ENCODE data around the gene FCN2. TPM values are rescaled to one million over a fixed set of nuclear protein-coding genes. Genes with fewer than 3 reads are reported as not detected.

FCN2 gene
- total RNA-seq, 1 donor from 2014 or later: 1.2 TPM

DNA sequence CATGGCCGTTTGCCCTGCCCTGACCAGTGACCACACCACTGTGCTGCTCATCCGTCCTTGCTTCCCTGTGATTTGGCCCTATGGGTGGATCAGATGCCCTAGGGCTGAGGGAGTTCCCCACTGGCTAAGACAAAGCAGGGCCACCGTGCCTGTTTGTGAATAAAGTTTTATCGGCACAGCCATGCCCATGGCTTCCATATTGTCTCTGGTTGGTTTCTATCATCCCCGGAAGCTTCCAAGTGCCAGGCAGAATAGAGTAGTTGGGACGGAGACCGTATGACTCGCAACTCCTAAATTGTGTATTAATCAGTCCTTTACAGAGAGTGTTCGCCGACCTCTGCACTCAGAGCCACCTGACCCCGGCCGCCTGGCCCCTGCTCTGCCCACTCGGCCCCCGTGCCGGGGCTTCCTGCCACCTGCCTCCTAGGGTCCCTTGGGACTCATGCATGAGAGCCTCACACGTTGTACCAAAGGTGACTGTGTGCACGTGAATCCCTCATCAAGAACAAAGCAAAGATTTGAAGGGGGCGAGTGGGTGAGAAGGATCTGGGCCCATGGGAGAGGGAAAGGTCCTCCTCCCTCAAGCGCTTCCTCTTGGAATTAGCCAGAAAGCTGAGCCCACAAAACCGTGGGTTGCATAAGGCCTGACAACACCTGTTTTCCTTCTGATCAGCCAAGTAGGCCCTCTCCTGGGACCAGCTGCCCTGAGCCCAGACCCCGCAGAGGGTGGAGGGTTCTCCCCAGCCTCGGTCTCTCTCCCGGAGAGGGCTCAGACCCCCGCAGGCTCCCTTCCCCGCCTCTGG, 11.7 kb upstream of the FCN2 start:
- DNase-seq (ENCODE audit: low spot score): peak; percentile 76

DNA sequence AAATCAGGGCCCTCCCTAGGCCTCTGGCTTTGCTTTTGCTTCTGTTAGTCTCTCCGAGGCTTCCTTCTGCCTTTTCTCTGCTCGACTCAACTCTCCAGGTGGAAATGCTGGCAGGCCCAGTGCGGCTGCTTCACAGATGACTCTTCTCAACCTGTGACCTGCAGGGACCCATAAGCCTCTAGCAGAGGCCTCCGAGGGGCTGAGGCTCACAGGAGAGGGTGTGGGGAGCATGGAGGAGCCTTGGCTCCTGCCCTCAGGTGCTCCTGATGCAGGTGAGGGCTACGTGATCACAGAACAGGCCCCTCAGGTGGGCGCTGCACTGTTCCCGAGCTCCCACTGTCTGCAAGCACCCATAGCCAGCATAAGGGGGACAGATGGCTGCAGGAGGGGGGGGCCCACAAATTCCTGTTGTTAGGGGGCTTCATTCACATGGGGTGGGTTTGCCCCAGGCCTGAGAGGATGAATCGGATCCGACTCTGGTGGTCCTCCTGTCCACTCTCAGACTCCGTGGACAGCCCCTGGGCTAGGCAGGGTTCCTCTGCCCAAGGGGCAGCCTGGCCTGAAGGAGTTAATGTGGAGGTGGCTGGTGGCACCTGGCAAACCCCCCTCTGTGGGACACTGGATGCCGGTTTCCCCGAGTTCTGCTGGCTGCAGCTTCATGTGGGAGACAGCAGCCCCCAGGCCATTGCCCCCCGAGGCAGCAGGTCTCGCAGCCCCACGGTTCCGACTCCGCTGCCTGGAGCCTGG, 10.9 kb upstream of the FCN2 start:
- DNase-seq (ENCODE audit: low spot score): peak; percentile 85

GRCh38 chr9:134870301-134870694, 10.3 kb upstream of the FCN2 start:
- DNase-seq (ENCODE audit: low spot score): peak; percentile 81

- DNase-seq (ENCODE audit: low spot score): peak; percentile 82
Observed at GRCh38 chr9:134870746-134871662, 9.6 kb upstream of the FCN2 start.

GRCh38 chr9:134871697-134872340, 8.8 kb upstream of the FCN2 start:
- DNase-seq (ENCODE audit: low spot score): peak; percentile 47

DNA sequence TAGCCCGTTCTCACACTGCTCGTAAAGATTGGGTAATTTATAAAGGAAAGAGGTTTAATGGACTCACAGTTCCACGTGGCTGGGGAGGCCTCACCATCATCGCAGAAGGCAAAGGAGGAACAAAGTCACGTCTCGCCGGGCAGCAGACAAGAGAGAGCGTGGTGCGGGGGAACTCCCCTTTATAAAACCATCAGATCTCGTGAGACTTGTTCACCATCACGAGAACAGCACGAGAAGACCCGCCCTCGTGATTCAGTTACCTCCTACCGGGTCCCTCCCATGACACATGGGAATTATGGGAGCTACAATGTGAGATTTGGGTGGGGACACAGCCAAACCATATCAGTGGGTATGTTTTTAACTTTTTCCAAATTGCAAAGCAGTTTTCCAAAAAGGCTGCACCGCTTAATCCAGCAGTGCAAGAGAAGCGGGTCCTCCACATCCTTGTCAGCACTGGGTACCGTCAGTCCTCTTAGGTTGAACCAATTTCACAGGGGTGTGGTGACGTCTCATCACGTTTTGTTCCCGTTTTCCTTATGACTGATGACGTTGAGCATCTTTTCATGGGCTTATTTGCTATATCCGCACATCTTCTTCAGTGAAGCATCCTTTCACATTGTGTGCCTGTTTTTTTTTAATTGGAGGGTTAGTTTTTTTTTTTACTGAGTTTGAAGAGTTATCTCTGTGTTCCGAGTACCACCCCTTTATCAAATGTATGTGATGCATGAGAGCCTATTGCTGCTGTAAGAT, 8.0 kb upstream of the FCN2 start:
- DNase-seq (ENCODE audit: low spot score): peak; percentile 30

GRCh38 chr9:134875371-134875770, 5.2 kb upstream of the FCN2 start:
- DNase-seq (ENCODE audit: low spot score): peak; percentile 26

GRCh38 chr9:134877541-134877940, 3.1 kb upstream of the FCN2 start:
- DNase-seq (ENCODE audit: low spot score): peak; percentile 60

GRCh38 chr9:134879664-134880483, 736 bp upstream of the FCN2 start:
- DNase-seq (ENCODE audit: low spot score): peak; percentile 67

DNA sequence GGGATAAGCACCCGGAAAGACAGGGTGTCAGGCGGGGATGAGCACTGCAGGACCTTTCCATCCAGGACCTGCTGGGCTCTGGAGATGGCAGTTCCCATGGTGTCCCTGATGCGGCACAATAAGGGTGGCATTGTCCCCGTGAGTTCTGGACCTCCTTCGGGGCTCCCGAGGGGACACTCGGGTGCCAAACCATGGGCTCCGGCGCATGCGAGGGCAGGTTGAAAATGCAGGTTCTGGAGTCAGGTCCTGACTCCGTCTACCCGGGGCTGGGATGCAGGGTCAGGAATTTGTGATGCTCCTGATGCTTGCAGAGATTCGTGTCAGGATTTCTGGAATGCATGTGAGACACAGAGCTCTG, 682 bp downstream of the FCN2 start:
- no peak for DNase-seq (ENCODE audit: low spot score)

- DNase-seq (ENCODE audit: low spot score): peak; percentile 39
Observed at GRCh38 chr9:134882204-134882785, 1.7 kb downstream of the FCN2 start.

- DNase-seq (ENCODE audit: low spot score): no peak
Observed at GRCh38 chr9:134883040-134883782, 2.6 kb downstream of the FCN2 start.

GRCh38 chr9:134884492-134884891, 3.9 kb downstream of the FCN2 start:
- peak; percentile 67 for DNase-seq (ENCODE audit: low spot score)

DNA sequence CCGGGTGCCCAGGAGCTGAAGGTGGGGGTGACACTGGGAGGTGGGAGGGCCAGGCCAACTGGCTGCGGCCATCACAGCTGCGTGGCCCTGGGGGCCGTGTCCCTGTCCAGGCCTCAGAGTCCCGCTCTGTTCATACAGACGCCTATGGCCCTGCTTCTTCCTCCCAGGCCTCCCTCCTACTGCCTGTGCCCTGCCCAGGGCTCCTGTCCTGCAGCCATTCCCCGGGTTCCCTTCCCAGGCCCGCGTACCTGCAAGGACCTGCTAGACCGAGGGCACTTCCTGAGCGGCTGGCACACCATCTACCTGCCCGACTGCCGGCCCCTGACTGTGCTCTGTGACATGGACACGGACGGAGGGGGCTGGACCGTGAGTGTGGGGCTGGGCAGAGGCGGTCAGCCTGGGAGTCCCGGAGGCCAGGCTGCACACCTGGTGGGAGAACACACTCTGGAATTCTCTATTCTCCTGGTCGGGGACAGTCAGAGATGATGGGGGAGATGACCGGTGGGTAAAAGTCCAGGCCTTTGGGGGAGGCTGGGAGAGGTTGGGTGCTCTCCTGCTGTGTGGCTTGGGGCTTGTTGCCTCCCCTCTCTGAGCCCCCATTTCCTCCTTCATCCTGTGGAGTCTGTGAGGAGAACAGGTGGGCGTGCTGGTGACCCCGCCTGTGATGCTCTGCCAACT, 4.5 kb downstream of the FCN2 start:
- DNase-seq (ENCODE audit: low spot score): peak; percentile 89

GRCh38 chr9:134885679-134886412, 5.2 kb downstream of the FCN2 start:
- DNase-seq (ENCODE audit: low spot score): peak; percentile 73

GRCh38 chr9:134886413-134886913, 5.9 kb downstream of the FCN2 start:
- DNase-seq (ENCODE audit: low spot score): peak; percentile 51

GRCh38 chr9:134887219-134887618, 6.6 kb downstream of the FCN2 start:
- no peak for DNase-seq (ENCODE audit: low spot score)

Measured in mesenteric fat pad (tissue), 1 donor.